Measurements from ENCODE around the gene SAC3D1. TPM values are rescaled to one million over a fixed set of nuclear protein-coding genes. Genes with fewer than 3 reads are reported as not detected.

The SAC3D1 gene
- total RNA-seq, 1 donor from 2014 or later, result 12.6 TPM

DNA sequence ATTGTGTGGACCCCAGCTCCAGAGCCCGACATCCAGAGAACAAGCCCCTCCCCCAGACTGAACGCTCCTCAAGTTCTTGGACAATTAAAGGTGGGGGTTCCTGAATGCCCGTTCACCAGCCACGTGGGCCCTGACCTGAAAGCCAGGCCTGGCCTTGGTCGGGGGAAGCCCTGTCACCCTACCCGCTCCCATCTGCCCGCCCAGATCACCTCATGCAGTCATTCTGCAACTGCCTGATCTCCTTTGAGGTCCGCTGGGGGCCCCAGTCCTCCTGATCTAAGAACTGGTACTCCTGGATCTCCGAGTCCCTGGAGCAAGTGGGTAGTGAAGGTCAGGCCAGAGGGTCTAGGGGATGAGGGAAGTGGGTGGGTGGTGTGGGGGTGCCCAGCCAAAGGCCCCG lies 26.4 kb downstream of the SAC3D1 start:
- H3K36me3 ChIP-seq, result no peaks in the 10 kb centered on the region
- no peak overlapping the region for H3K4me3 ChIP-seq
- no peak overlapping the region for H3K27ac ChIP-seq
- ATAC-seq, result no peak
- H3K4me1 ChIP-seq, result no peaks in the 10 kb centered on the region
- intact Hi-C loops (cut with DNase I), result no loop called here
- no peaks in the 10 kb centered on the region for H3K9me3 ChIP-seq
- TF ChIP-seq, protein P1, sequence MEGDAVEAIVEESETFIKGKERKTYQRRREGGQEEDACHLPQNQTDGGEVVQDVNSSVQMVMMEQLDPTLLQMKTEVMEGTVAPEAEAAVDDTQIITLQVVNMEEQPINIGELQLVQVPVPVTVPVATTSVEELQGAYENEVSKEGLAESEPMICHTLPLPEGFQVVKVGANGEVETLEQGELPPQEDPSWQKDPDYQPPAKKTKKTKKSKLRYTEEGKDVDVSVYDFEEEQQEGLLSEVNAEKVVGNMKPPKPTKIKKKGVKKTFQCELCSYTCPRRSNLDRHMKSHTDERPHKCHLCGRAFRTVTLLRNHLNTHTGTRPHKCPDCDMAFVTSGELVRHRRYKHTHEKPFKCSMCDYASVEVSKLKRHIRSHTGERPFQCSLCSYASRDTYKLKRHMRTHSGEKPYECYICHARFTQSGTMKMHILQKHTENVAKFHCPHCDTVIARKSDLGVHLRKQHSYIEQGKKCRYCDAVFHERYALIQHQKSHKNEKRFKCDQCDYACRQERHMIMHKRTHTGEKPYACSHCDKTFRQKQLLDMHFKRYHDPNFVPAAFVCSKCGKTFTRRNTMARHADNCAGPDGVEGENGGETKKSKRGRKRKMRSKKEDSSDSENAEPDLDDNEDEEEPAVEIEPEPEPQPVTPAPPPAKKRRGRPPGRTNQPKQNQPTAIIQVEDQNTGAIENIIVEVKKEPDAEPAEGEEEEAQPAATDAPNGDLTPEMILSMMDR (IDR thresholded peaks at IDR 0.05), result no peak
- no peaks in the 10 kb centered on the region for H3K27me3 ChIP-seq (ENCODE audit: low read depth)
- no peak for DNase-seq

DNA sequence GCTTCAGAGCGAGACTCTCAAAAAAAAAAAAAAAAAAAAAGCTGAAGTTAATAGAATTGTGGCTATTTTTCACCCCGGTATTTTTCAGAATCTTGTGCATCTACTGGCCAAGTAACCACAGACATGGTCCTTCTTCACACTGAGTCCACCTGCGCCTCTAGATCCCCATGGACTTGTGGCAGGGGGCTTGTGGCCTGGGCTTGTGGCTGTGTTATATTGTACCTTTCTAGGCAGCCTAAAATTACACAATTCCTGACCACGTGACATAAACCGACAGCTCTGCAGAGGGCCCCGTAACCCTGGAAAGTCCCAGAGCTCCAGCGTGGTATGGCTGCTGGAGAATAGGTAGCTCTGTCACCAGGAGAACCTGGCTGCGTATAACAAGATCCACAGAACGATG lies 28.2 kb downstream of the SAC3D1 start:
- Histone ChIP-seq H3K27me3 (ENCODE audit: low read depth) (no peaks in the 10 kb centered on the region), H3K4me3 (no peak overlapping the region), H3K4me1 (no peaks in the 10 kb centered on the region), H3K36me3 (no peaks in the 10 kb centered on the region), H3K27ac (no peak overlapping the region), H3K9me3 (no peaks in the 10 kb centered on the region)
- no peak for DNase-seq
- TF ChIP-seq, protein P1 (IDR thresholded peaks at IDR 0.05), result no peak
- intact Hi-C loops (cut with DNase I), result no loop called here
- no peak for ATAC-seq

DNA sequence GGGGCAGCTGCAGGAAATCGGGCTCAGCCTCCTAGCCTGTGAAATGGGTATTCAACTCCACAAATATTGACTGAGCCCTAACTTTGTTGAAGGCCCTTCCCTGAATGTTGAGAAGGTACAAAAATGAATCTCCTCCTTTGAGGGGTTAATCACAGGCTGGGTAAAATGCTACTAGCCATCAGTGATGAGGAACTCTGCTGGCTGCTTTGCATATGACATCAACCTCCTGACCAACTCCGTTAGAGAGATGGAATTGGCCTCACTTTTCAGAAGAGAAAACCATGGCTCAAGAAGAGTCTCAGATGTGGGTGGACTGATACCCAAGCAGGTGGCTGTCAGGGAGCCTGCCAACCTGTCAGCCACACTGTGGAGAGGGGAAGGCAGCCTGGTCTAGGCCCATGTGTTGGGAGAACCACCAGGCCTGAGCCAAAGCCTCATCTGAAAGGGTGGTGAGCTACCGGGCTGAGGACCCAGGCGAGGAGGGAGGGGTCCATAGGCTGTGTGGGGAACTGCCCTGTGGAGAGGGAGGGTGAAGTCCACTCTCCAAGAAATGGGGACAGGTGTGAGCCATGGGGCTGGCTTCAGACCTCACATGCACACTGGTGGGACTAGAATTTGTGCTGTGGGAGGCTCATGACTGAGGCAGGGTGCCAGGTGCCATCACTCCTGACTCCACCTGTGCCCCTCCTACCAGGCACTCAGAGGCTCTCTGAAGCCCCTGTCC lies 31.1 kb downstream of the SAC3D1 start:
- ATAC-seq (no peak), DNase-seq (no peak)
- no peaks in the 10 kb centered on the region for H3K36me3 ChIP-seq
- H3K4me1 ChIP-seq, result no peaks in the 10 kb centered on the region
- intact Hi-C loops (cut with DNase I), result no loop called here
- H3K27ac ChIP-seq, result no peak overlapping the region
- H3K4me3 ChIP-seq, result no peak overlapping the region
- no peaks in the 10 kb centered on the region for H3K9me3 ChIP-seq
- TF ChIP-seq, protein P1 (IDR thresholded peaks at IDR 0.05), result no peak
- H3K27me3 ChIP-seq (ENCODE audit: low read depth), result no peaks in the 10 kb centered on the region

DNA sequence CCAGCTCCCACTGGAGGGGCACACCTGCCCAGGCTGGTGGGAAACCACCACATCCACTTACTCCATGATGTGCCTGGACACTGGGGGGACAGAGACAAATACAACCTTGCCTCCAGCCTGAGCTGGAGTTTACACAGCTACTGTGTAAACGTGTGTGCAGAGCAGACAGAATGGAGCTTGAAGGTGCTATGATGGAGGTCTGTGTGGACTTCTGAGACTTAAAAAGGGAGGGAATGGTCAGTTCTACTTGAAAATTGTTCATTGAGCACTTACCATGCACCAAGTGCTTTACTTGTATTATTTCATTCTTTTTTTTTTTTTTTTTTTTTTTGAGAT lies 31.6 kb downstream of the SAC3D1 start:
- H3K27ac ChIP-seq, result no peak overlapping the region
- H3K4me1 ChIP-seq, result no peaks in the 10 kb centered on the region
- H3K9me3 ChIP-seq, result no peaks in the 10 kb centered on the region
- H3K27me3 ChIP-seq (ENCODE audit: low read depth), result no peaks in the 10 kb centered on the region
- DNase-seq (no peak), ATAC-seq (no peak)
- no peak overlapping the region for H3K4me3 ChIP-seq
- no peaks in the 10 kb centered on the region for H3K36me3 ChIP-seq
- intact Hi-C loops (cut with DNase I), result no loop called here
- TF ChIP-seq, protein P1 (IDR thresholded peaks at IDR 0.05), result no peak

- Histone ChIP-seq H3K27me3 (ENCODE audit: low read depth) (no peaks in the 10 kb centered on the region), H3K9me3 (no peaks in the 10 kb centered on the region), H3K4me1 (no peaks in the 10 kb centered on the region), H3K36me3 (no peaks in the 10 kb centered on the region), H3K4me3 (no peak overlapping the region), H3K27ac (no peak overlapping the region)
- TF ChIP-seq, protein P1 (IDR thresholded peaks at IDR 0.05), result no peak
- intact Hi-C loops (cut with DNase I), result no loop called here
- DNase-seq, result no peak
- no peak for ATAC-seq
Observed at GRCh38 chr11:65077451-65077850, 36.4 kb downstream of the SAC3D1 start.
